Measurements from ENCODE around the gene SNX3. TPM values are rescaled to one million over a fixed set of nuclear protein-coding genes. Genes with fewer than 3 reads are reported as not detected.

SNX3 gene
- total and polyA plus RNA-seq, 10 donors, result 132 to 236 (median 170) TPM

- Histone ChIP-seq H3K4me1 (peaks cover 0 to 12% (median 0%) of the 10 kb centered on the region in 6 donors), H3K9me3 (no peaks in the 10 kb centered on the region), H3K36me3 (peaks cover 0 to 90% (median 32%) of the 10 kb centered on the region in 6 donors), H3K27ac (peak overlapping the region in 7 of 8 donors; percentile 42 to 85 (median 70)), H3K4me3 (no peak overlapping the region), H3K27me3 (replicated peaks in 1 of 7) (no peaks in the 10 kb centered on the region)
- TF ChIP-seq, protein P1, sequence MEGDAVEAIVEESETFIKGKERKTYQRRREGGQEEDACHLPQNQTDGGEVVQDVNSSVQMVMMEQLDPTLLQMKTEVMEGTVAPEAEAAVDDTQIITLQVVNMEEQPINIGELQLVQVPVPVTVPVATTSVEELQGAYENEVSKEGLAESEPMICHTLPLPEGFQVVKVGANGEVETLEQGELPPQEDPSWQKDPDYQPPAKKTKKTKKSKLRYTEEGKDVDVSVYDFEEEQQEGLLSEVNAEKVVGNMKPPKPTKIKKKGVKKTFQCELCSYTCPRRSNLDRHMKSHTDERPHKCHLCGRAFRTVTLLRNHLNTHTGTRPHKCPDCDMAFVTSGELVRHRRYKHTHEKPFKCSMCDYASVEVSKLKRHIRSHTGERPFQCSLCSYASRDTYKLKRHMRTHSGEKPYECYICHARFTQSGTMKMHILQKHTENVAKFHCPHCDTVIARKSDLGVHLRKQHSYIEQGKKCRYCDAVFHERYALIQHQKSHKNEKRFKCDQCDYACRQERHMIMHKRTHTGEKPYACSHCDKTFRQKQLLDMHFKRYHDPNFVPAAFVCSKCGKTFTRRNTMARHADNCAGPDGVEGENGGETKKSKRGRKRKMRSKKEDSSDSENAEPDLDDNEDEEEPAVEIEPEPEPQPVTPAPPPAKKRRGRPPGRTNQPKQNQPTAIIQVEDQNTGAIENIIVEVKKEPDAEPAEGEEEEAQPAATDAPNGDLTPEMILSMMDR (IDR thresholded peaks at IDR 0.05 in 8 of 11, conservative IDR thresholded peaks at IDR 0.05 in 3 of 11), result no peak
- TF ChIP-seq POLR2AphosphoS5 (IDR thresholded peaks at IDR 0.05), result no peak
- no peak for TF ChIP-seq POLR2A (IDR thresholded peaks at IDR 0.05)
- 76 to 92% (median 89%) methylated on average over 5 of the region's 5 CpGs for WGBS, 5 donors
- no peak for DNase-seq
- intact Hi-C loops (cut with DNase I; ENCODE audit: low total_unique reads), result no loop called here
These were observed 51.1 kb downstream of the SNX3 start for GRCh38 chr6:108209738-108210137.

DNA sequence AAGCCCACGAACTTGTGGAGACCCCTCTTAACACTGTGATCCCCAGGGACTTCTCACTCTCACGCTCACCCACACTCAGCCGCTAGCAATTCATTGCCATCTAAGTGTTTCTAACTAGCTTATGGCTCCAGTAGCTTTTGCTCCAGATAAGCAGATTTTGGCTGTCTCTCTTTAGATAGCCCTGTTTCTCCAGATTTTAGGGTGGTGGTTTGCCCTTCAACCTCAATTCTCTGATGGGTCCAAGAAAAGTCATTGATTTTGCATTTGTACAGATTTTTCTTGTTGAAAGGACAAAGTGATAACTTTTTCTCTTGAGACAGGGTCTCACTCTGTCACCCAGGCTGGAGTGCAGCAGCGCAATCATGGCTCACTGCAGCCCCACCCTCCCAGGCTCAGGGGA, 53.8 kb downstream of the SNX3 start:
- intact Hi-C loops (cut with DNase I; ENCODE audit: low total_unique reads), result no loop called here
- H3K27me3 ChIP-seq (replicated peaks in 1 of 7), result no peaks in the 10 kb centered on the region
- peaks cover 0 to 89% (median 24%) of the 10 kb centered on the region in 6 donors for H3K36me3 ChIP-seq
- peaks cover 0 to 11% (median 0%) of the 10 kb centered on the region in 6 donors for H3K4me1 ChIP-seq
- DNase-seq, result no peak
- no peak overlapping the region for H3K27ac ChIP-seq
- 83 to 92% (median 91%) methylated on average over 4 of the region's 4 CpGs for WGBS, 5 donors
- no peak overlapping the region for H3K4me3 ChIP-seq
- TF ChIP-seq POLR2A (IDR thresholded peaks at IDR 0.05), result no peak
- TF ChIP-seq POLR2AphosphoS5 (IDR thresholded peaks at IDR 0.05), result no peak
- TF ChIP-seq, protein P1 (IDR thresholded peaks at IDR 0.05 in 8 of 11, conservative IDR thresholded peaks at IDR 0.05 in 3 of 11), result no peak
- H3K9me3 ChIP-seq, result no peaks in the 10 kb centered on the region

- 75 to 91% (median 89%) methylated on average over 14 of the region's 14 CpGs for WGBS, 5 donors
- no peaks in the 10 kb centered on the region for H3K4me1 ChIP-seq
- peaks cover 0 to 74% (median 5%) of the 10 kb centered on the region in 6 donors for H3K36me3 ChIP-seq
- H3K27ac ChIP-seq, result no peak overlapping the region
- no peak for DNase-seq
- no peak overlapping the region for H3K4me3 ChIP-seq
- H3K27me3 ChIP-seq (replicated peaks in 1 of 7), result no peaks in the 10 kb centered on the region
- peak in 1 of 3 donors; percentile 11 for TF ChIP-seq POLR2AphosphoS5 (IDR thresholded peaks at IDR 0.05)
- TF ChIP-seq, protein P1 (IDR thresholded peaks at IDR 0.05 in 8 of 11, conservative IDR thresholded peaks at IDR 0.05 in 3 of 11), result no peak
- H3K9me3 ChIP-seq, result no peaks in the 10 kb centered on the region
- intact Hi-C loops (cut with DNase I; ENCODE audit: low total_unique reads), result no loop called here
These were observed 57.4 kb downstream of the SNX3 start for GRCh38 chr6:108203189-108204112.

DNA sequence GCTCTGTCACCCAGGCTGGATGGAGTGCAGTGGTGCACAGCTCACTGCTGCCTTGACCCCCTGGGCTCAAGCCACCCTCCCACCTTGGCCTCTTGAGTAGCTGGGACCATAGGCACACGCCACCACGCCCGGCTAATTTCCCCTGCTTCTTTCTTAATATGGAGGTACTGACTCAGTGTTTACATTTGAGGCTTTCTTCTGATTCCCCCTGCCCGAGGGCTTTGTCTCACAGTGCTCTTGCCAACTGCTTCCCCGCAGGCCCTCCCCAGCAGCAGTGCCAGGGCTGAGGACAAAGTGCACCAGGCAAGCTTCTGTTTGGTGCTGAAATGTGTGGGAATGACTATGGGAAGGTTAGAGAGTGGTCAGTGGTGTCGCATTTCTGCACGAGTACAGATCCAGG, 60.2 kb downstream of the SNX3 start:
- no peak for DNase-seq
- TF ChIP-seq, protein P1 (IDR thresholded peaks at IDR 0.05 in 8 of 11, conservative IDR thresholded peaks at IDR 0.05 in 3 of 11), result no peak
- no peak for TF ChIP-seq POLR2A (IDR thresholded peaks at IDR 0.05)
- TF ChIP-seq POLR2AphosphoS5 (IDR thresholded peaks at IDR 0.05), result no peak
- Histone ChIP-seq H3K27me3 (replicated peaks in 1 of 7) (no peaks in the 10 kb centered on the region), H3K4me3 (no peak overlapping the region), H3K4me1 (no peaks in the 10 kb centered on the region), H3K27ac (no peak overlapping the region), H3K36me3 (peaks cover 0 to 47% (median 0%) of the 10 kb centered on the region in 6 donors), H3K9me3 (no peaks in the 10 kb centered on the region)
- intact Hi-C loops (cut with DNase I; ENCODE audit: low total_unique reads), result no loop called here
- 86 to 92% (median 88%) methylated on average over 7 of the region's 7 CpGs for WGBS, 5 donors
